ENCODE measurements around the gene C15orf62.

C15orf62 gene

DNA sequence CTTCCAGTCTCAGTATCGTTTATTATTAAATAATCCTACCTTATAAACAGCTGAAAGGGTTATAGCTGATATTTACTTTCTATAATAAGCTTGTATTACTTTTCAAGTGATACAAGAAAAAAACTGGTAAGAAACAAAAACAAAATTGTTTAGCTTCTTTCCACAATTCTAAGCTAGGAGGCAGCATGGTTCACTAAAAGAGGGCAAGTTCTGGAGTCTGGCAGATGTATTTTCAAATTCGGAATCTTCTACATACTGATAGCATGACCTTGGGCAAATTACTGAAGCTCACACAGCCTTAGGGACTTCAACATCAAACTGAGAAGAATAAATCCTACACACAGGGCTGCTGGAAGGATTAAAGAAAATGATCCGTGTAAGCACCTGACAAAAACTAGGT lies 15.4 kb downstream of the C15orf62 start:
- no peak for DNase-seq

DNA sequence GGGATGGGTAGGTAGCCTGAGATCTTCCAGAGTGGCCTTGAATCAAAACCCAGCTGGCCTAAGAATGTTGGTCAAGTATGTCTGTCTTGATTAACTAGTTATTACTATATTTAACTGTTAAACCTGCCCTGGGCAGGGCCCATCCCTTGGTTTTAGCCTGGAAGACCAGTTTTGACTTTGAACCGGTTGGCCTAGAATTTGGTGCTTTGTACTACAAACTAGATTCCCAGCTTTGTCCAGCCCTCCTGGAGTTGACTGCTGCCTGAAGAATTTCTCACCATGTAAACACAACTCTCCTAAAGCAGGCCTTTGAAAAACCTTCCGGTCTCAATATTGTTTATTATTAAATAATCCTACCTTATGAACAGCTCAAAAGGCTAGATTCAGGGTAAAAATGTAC lies 16.0 kb downstream of the C15orf62 start:
- no peak for DNase-seq

DNA sequence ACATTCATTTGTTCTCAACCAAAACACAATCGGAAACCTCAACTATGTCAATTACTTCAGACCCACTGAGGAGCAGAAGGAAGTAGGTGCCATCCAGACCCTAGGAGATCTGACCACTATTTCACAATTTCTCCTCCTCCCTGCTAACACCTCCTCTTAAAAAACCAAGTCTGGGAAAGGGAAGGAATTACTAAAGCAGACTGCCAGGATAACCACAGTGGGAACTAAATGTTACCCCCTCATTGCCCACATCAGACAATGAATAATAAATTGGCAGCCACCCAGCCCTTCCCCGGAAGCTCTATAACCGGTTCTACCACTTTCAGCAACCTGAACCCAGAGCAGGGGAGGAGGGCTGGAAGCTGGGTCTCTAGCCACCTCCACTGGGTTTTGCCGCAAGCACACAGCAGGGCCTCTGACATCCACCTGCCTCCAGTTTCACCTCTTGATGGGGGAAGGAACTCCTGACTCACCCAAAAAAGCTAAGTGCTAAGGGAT lies 17.6 kb downstream of the C15orf62 start:
- peak; percentile 88 for DNase-seq

DNA sequence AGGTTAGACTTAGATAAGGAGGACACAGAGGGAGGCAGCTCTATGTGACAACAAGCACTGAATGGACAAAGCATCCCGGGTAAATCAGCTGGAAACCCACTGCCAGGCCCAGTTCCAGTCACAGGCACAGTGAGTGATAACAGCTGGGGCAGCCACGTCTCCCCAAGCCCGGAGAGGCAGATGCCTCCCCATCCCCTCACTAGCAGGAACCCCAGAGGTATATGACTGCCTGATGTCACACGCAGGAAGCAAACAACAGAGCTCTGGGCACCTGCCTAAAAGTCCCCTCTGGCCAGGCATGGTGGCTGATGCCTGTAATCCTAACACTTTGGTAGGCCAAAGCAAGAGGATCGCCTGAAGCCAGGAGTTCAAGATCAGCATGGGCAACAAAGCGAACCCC lies 18.2 kb downstream of the C15orf62 start:
- peak; percentile 60 for DNase-seq

DNA sequence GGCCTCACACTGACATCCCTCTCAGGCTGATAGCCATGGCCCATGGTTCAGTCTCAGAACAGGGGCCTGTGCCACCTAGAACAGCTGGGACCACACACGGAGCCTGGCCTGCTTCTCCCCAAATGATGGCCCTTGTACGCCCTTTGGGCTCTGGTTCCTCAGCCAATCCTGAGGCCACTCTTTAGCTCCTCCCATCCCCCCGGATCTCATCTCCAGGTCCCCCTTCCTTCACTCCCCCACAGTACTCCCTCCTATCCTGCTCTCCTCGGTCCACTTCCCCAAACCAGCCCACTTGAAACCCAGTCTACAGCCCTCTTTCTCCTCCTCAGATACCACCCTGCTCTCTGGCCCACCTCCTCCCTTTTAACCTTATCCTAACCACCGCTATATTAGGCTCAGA lies 19.3 kb downstream of the C15orf62 start:
- no peak for DNase-seq

DNA sequence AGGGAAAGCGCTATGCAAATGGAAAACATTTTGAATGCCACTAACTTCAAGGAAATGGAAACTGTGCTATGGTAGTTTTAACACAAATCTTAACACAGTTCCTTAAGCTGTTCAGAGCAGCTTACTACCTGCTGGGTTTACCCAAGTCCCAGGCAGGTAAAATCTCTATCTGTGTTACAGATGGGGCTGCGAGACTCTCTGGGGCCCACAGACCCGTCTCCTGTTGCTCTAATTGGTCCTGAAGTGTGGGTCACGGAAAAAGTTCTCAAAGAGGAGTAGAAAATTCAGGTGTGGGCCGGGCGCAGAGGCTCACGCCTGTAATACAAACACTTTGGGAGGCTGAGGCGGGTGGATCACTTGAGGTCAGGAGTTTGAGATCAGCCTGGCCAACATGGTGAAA lies 20.2 kb downstream of the C15orf62 start:
- DNase-seq: no peak

DNA sequence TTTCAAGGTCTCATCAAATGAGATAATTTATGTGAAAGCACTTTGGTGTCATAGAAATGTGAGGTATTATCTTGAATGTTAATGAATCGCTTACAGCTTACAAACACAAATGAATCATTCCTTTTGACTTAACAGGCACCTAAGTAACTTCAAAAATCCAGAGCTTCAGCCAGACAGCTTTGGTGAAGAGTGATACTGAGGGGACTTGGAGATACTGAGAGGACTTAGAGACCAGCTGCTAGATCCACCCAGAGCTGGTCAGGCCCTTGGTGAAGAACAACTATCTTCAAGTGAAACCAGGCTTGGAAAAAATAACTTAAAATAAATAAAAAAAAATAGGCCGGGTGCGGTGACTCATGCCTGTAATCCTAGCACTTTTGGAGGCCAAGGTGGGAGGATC lies 20.9 kb downstream of the C15orf62 start:
- DNase-seq: no peak

DNA sequence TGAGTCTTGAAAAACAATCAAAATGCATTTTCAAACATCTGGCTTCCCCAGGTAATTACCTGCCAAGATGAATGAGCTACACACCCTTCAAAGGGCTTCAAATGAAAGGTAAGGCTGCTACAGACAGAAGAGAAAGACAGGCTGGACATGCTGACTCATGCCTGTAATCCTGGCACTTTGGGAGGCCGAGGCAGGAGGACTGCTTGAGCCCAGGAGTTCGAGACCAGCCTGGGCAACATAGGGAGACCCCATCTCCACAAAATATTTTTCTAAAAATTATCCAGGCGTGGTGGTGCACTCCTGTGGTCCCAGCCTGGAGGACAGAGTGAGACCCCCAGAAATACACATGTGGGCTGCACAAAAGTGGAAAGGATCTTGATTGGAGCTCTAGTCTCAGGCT lies 22.6 kb downstream of the C15orf62 start:
- DNase-seq: no peak

DNA sequence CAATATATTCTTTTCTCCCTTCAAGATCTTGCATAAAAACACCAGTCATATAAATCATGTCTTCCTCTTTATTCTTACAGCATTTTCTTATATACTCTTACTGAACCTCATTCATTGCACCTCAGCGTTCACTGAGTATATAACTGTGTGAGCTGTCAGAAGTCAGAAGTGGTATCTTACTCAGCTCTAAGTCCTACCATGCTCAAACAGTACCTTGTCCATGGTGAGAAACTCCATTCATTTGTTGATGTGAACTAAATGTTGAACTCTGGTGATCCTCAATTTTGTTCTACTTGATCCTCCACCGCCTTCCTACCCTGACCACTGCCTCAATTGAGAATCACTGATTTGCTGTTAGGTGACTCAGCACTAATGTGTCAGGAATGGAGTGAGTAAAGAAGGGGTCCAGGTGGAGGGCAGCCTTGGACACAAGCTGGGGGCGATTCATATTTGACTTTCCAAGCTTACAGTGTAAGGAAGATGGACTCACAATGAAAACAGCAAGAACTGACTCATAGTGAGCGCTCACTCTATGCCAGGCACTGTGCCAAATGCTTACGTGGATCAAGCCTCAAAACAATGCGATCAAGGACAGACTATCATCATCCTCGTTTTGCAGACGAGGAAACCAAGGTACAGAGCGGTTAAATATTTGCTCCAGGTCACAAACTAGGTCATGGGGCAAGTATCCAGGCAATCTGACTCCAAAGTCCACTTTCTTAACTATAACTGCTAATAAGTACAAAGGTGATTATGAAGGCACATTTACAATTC lies 23.6 kb downstream of the C15orf62 start:
- no peak for DNase-seq

DNA sequence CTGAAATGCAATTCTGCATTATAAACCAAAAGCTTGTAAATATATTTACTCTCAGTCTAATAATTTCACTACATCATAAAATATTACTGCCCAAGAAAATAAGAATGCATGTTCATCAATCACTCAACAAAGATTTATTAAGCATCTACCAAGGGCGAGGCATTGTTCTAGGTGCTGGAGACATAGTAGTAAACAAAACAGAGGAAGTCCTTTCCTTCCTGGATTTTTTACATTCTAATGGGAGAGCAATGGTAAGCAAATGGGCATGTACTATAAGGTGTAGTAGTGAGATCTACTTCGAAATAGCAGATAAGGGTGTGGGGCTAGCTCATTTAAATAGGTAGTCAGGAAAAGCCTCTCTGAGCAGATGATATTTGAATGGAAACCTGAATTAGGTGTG lies 26.3 kb downstream of the C15orf62 start:
- no peak for DNase-seq

DNA sequence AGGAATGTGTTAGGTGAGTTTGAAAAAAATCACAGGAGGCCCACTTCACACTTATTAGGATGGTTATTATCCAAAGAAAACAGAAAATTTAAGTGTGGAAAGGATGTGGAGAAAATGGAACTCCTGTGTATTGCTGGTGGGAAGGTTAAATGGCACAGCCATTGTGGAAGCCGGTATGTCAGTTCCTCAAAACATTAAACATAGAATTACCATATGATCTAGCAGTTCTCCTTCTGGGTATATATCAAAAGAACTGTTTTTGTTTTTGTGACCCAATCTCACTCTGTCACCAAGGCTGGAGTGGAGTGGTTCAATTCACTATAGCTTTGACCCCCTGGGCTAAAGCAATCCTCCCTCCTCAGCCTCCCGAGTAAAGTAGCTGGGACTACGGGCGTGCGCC lies 26.7 kb downstream of the C15orf62 start:
- no peak for DNase-seq

DNA sequence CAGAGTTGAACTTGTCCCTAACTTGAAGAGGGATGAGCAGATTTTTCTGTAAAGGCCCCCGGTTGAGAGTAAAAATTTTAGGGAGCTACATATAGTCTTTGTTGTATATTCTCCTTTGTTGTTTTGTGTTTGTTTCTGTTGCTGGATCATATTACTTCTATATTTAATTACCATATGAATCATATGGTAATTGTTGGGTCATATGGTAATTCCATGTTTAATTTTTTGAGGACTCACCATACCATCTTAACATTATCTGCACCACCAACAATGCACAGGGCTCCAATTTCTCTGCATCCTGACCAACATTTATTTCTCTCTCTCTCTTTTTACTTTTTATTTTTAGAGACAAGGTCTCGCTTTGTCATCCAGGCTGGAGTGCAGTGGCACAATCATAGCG lies 29.7 kb downstream of the C15orf62 start:
- no peak for DNase-seq

DNA sequence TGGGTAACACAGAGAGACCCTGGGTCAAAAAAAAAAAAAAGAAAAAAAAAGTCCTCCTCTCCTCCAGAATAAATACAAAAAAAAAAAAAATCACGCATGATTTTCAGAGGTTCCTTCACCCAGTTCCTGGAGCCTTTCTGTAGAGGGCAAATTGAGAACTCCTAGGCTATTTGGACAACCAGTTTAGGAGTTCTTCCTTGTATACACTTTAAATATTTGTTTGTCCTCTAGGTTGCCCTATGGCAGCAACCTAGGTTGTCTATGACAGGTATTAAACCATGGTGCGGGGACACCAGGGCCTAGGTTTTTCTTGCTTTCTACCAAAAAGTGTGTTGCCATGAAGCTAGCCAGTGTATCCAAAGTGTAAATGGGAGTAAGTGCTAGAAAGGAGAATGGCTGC lies 33.3 kb downstream of the C15orf62 start:
- no peak for DNase-seq

DNA sequence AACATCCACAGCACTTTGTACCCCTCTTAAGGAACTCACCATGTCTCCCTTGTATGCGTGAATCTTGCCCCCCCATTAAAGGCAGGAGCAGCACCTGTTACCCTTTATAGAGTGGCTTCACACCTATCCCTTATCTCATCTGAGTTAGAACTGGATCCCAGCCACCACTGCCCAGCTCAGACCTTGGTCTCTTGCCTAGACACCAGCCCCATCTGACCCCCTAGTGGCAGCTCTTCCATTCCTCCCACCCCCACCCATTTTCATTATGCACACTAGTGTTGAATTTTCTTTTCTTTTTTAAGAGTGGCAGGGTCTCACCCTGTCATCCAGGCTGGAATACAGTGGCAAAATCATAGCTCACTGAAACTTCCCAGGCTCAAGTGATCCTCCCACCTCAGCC lies 33.9 kb downstream of the C15orf62 start:
- DNase-seq: no peak

DNA sequence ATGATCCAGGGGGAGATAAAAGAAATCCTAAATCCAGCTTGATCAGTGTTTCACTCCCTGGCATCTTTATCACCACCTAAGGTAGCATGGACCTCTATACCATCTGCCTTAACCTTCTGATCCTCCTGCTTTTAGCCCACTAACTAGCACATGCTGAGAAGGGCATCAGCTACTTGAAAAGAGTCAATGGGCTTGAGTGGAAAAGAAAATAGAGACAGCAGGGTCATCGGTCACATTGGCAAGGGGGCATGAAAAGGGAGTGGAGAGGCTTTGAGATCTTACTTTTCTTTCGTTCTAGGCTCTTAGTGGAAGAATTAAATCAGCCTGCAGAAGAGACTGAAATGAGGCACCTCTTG lies 36.9 kb downstream of the C15orf62 start:
- DNase-seq: no peak

DNA sequence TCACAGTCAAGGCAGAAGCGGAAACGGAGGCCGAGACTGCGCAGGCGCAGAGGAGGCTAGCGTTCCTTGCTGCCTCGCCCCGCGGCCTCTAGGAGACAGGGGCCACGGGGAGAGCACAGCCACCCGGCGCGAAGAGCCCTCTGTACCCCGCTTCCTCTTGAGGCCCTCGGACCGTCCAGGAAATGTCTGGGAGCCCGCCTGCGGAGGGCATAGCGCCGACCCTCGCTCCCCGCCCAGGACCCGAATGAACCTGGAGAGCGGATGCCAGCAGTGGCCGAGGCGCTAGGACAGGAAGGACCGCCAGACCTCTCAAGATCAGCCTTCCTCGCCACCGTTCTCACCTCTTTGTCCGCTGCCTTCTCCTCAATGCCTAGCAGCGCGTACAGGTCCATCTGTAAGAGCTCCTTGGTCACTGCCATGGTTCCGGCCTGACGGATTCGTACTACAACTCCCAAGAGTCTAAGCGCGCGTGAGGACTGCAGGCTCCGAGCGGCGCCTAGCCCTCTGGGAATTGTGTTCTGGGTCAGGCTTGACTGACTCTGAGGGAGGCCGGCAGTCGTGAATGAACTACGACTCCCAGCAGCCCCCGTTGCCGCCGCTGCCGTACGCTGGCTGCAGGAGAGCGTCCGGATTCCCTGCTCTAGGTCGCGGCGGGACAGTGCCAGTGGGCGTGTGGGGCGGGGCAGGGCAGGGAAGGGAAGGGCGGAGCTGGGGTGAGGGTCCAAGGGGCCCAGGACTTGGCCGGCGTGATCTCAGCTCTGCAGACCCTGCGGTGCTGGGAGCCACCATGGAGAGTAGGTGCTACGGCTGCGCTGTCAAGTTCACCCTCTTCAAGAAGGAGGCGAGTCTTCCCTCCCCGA lies 37.5 kb downstream of the C15orf62 start, which contains the start of the genes DNAJC17 and ZFYVE19:
TSS of gene DNAJC17 (minus strand) at position 446 of the 860 bp plus-strand sequence. CDS start at position 419, 27 bp downstream.
TSS of gene ZFYVE19 (plus strand) at position 62 of the 860 bp plus-strand sequence. CDS start at position 563, 501 bp downstream.
- DNase-seq: peak; percentile 84

DNA sequence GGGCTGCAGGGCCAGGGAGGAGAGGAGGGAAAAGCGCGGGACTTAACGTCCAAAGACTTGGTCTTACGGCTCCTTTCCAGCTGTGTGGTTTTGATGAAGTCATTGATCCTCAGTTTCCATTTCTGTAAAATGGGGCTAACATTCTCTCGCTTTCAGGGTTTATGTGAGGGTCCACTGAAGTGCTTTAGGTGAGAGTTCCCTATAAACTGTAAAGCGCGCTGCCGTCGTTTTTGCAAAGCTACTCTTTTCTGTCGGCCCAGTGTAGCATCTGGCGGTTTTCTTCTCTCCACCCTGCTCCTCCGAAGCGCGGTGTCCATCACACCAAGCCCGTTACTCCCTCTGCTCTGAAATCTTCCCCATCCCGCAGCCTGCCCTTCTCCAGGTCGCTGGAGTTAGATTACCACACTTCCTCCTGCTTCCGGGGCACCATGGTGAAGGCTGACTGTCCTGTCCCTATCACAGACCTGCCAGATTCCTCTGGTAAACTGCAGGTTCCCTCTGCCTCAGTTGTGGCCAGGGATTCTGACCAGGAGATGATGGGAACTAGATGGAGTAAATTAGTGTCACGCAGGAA lies 38.2 kb downstream of the C15orf62 start:
- DNase-seq: no peak

DNA sequence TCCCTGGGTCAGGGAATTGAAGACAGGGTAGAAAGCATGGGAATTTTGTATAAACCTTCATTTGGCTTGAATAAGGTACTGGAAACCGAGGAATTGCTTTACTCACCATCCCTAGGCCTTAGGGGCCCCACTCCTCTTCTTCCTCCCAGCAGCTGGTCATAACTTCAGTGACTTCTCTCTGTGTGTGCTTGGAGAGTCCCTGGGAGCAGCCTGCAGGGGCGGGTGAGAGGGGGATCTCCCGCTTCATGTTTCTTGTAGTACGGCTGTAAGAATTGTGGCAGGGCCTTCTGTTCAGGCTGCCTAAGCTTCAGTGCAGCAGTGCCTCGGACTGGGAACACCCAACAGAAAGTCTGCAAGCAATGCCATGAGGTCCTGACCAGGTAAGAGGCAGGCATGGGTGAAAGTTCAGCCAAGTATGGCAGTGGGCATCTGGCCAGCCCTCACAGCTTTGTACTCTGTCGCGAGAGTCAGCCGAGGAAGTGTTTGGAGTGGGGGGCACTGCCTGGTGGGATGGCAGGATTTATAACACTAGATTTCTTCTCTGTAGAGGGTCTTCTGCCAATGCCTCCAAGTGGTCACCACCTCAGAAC lies 39.2 kb downstream of the C15orf62 start:
- DNase-seq: no peak

DNA sequence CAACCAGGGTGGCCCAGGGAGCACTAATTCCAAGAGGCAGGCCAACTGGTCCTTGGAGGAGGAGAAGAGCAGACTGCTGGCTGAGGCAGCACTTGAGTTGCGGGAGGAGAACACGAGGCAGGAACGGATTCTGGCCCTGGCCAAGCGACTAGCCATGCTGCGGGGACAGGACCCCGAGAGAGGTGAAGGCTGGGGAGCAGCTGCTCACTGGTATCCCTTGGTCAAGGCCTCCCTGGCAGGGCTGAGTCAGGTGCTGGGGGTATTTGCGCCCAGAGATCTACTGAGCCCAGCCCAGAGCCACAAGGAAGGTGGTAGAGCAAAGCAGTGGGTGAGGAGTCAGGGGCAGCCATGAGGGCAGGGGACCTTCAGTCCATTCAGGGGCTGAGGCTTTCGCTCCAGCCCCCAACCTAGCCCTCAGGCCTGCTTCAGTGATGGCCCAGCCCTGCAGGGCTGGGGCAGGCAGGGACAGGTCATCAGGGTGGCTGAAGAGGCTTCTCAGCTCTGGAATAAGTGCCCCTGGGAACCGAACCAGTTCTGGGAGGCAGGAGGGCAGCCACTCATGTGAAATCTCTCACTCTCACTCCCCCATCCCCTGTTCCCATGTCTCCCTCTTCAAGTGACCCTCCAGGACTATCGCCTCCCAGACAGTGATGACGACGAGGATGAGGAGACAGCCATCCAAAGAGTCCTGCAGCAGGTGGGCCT lies 43.1 kb downstream of the C15orf62 start:
- no peak for DNase-seq

DNA sequence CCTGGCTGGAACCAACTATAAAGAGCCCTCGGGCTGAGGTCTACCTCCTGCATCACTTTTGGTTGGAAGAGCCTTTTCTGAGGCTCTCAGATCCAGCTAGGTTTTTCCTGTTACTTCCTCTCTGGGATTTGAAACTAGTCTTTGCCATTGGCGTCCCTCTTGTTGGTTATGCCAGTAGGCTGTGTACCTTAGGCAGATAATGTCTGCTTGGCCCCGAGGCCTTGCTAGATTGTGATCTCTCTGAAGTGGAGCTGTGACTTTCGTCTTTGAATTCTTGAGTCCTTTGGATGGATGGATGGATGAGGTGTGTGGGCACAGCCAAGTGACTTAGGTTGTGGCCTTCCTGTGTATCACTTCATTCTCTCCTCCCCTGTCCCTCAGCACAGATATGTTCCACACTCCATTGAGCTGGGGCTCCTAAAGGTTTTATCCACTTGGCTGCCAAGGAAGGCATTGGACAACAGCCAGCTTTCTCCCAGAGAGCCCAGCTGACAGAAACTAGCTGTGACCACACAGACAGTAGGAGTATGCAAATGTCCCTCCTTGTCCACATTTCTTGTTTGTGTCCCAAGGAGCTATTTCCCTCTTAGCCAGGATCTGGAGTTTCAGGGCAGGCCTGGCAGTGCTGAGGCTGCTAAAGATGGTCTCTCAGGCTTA lies 45.4 kb downstream of the C15orf62 start:
- DNase-seq: no peak

DNA sequence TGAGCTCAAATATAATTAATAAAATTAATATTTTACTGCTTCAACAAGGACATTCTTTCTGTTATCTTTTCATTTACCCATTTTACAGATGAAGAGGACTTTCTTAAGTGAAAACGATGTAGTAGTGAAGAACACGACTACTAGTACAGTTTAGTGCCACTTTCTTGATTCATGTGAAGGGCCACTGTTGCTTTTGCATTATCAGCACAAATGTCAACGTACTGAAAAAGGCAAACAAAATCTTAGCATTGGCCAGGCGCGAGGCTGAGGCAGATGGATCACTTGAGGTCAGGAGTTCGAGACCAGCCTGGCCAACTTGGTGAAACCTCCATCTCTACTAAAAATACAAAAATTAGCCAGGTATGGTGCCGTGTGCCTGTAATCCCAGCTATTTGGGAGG lies 49.3 kb downstream of the C15orf62 start:
- no peak for DNase-seq

DNA sequence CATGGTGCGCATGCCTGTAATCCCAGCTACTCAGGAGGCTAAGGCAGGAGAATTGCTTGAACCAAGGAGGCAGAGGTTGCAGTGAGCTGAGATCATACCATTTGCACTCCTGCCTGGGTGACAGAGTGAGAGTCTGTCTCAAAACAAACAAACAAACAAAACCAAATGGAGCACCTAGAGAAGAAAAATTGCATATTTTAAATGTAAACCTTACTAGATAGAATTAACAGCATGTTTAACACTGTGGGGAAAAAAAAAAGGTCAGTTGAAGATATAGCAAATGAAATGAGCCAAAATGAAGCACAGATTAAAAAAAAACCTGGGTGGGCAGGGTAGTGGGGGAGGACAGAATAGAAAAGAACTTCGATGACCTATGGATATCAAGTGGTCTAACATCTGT lies 51.4 kb downstream of the C15orf62 start:
- no peak for DNase-seq

Data from DMS153 (cell line).